Activated T-cell treated with anti-CD3 and anti-CD28 coated beads, Interleukin-2, amount 50 U/mL, for 1 hour (primary cell): ENCODE data around the gene NUTM2E.
"Not testable (repeated sequence)": the region's sequence is repeated elsewhere in the genome, so short reads cannot be mapped to it uniquely, and the experiment has no call there.

Source experiments
- DNase-seq: peaks from one replicate; pipeline ENCODE4 v3.0.0-alpha.2; 2020

NUTM2E gene

DNA sequence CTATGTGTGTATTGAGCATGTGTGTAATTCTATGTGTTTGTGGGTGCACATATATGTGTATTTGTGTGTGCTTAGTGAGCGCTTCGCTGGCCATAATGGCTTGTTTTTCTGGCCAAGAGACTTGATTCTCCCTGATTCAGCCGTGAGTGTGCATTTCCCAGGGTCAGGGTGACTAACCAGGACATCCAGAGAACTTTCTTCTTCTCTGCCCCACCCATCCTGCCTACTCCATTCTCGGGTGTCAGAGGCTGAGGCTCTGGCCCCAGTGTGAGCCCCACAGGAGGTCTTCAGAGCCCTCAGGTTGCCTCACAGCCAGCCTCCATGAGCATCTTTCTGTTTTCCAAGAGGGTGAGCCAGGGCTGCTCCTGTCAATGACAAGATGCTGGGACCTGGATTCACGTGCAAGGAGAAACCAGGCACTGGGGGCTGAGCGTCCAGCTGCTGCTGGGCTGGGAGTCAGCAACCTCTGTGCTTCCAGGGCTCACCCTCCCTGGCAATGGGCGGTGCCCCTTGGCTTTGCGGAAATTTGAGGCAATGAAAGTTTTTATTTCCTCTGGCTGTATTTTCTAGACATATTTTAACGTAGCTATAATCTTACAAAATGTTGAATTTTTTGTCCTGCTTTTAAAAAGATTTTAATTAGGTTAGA lies 40.5 kb downstream of the NUTM2E start:
- DNase-seq, result not testable (repeated sequence)

DNA sequence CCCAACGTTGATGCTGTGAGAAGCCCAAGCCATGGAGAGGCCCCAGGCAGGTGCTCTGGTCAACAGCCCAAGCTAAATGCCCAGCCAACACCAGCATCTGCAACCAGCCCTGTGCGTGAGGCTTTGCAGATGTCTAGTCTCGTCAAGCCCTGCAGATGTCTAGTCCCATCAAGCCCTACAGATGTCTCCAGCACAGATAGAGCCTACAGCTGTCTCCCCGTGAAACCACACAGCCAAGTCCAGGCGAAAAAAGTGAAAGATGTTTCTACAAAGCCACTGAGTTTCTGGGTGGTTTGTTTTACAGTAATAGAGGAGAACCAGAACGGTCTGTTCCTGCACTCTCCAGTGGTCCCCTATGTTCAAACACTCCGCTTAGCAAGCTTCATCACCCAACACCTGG lies 41.5 kb downstream of the NUTM2E start:
- not testable (repeated sequence) for DNase-seq

DNA sequence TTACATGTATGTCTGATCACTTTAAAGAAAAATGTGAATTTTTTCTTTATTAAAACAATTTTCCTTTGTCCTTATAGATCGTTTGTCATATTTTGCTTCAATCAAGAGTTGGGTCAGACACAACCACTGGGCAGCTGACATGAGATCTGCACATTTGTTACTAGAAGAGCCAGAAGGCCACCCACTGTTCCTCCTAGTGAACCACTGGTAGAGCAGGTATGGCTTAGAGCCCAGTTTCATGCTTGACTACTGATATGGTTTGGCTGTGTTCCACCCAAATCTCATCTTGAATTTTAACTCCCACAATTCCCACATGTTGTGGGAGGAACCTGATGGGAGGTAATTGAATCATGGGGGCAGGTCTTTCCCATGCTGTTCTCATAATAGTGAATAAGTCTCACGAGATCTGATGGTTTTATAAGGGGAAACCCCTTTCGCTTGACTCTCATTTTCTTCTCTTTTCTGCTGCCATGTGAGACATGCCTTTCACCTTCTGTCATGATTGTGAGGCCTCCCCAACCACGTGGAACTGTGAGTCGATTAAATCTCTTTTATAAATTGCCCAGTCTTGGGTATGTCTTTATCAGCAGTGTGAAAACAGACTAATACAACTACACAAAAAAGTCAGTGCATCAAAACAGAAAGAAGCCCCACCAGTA lies 43.0 kb downstream of the NUTM2E start:
- DNase-seq, result not testable (repeated sequence)

DNA sequence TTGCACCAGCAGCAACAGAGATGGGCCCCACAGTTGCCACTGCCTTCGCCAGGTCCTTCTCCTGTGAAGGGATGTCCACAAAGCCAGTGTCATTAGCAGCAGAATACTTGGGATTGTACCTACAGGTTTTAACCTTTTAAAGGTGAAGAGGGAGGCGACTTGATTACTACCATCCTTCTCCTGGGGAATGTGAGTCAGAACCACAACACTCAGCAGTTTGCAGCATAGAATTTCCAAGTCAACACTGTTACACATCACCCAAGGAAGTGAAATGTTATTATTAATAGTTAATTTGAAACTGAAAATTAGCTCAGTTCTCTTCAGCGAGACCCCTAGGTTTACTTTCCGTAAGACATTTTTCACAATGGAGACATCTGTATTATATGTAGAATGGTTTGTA lies 45.2 kb downstream of the NUTM2E start:
- not testable (repeated sequence) for DNase-seq
